Activated naive CD8-positive, alpha-beta T cell treated with anti-CD3 and anti-CD28 coated beads, Interleukin-2, amount 50 U/mL, for 16 hours (primary cell): ENCODE results near the gene ZC3H14.
A peak's percentile ranks its signal among the peaks of the same experiment; 100 is the strongest.
"Not testable (repeated sequence)": the region's sequence is repeated elsewhere in the genome, so short reads cannot be mapped to it uniquely, and the experiment has no call there.

Experiments
- DNase-seq: peaks from one replicate; pipeline ENCODE4 v3.0.0-alpha.2; 2020; ENCODE audit warnings: low read depth, low spot score

Gene ZC3H14, protein sequence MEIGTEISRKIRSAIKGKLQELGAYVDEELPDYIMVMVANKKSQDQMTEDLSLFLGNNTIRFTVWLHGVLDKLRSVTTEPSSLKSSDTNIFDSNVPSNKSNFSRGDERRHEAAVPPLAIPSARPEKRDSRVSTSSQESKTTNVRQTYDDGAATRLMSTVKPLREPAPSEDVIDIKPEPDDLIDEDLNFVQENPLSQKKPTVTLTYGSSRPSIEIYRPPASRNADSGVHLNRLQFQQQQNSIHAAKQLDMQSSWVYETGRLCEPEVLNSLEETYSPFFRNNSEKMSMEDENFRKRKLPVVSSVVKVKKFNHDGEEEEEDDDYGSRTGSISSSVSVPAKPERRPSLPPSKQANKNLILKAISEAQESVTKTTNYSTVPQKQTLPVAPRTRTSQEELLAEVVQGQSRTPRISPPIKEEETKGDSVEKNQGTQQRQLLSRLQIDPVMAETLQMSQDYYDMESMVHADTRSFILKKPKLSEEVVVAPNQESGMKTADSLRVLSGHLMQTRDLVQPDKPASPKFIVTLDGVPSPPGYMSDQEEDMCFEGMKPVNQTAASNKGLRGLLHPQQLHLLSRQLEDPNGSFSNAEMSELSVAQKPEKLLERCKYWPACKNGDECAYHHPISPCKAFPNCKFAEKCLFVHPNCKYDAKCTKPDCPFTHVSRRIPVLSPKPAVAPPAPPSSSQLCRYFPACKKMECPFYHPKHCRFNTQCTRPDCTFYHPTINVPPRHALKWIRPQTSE

DNA sequence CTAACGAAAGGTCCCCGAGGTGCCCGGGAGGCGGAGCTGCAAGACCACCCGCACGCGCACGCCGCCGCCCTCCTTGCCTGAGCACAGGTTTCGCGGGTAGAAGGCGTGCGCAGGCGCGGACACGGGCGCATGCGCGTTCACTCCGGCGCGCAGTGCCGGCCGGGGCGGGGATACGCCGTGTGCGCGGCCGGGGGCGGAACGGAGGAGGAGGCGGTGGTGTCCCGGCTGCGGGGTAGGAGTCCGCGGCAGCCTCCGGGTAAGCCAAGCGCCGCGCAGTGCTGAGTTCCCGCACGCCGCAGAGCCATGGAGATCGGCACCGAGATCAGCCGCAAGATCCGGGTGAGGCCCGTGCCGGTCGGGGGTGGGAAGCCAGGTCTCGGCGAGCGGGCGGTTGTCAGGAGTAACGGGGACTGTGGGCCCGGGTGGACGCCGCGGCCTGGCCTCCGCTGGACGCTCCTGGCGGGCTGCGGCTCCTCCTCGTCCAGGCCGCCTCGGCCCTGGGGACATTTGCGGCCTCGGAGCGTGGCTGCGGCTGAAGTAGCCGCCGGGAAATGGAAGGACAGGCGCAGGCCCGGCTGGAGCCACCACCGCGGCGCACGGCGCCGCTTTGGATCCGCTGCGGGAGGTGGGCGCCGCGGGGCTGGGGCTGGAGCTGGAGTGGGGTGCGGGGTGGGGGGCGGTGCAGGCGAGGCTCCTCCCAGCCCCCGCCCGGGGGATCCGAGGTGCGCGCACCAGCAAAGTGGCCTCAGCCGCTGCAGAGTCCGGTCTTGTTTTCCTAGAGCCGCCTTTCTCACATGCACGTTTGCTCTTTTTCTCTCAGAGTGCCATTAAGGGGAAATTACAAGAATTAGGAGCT lies at the start of gene ZC3H14:
TSS of gene ZC3H14 (plus strand) at position 207 of the 856 bp plus-strand sequence. CDS start at position 304, 97 bp downstream.
- DNase-seq = peak; percentile 76

GRCh38 chr14:88515499-88516221 lies 47.2 kb upstream of the ZC3H14 start:
- no peak for DNase-seq

GRCh38 chr14:88516861-88517357 lies 45.9 kb upstream of the ZC3H14 start:
- no peak for DNase-seq

DNA sequence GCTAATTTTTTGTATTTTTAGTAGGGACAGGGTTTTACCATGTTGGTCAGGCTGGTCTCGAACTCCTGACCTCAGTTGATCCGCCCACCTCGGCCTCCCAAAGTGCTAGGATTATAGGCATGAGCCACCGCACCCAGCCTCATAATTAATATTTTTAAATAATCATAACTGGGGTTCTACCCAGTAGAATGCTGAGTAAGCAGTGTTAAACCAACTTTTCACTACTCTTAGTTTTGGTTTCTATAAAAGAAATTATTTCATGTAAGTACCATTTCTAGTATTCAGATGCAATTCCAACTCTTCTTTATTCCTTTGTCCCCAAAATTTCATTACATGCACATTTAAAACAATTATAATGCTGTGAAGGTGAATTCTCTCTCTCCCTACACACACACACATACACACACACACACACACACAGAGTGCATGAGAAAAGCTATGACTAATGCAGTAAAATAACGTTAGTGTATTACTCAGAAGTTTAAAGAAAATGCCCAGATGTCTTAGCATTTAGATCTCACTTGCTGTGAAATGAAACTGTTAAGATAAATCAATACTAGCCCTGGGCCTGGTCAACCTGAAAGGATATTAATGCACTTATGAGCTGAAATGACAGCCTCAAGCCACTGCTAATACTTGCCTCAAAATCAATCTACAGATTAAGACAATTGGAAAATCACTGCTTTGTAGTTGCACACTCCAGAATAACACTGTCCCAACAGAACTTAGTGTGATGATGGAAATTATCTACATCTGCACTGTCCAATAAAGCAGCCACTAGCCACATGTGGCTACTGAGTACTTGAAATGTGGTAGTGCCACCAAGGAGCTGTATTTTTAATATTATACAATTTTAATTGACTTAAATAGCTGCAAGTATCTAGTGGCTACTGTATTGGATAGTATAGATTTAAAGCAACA lies 44.0 kb upstream of the ZC3H14 start:
- no peak for DNase-seq

GRCh38 chr14:88519907-88520306 lies 42.9 kb upstream of the ZC3H14 start:
- DNase-seq = no peak

- no peak for DNase-seq
Observed at GRCh38 chr14:88521818-88522217, 41.0 kb upstream of the ZC3H14 start.

GRCh38 chr14:88522393-88522792 lies 40.4 kb upstream of the ZC3H14 start:
- DNase-seq = no peak

DNA sequence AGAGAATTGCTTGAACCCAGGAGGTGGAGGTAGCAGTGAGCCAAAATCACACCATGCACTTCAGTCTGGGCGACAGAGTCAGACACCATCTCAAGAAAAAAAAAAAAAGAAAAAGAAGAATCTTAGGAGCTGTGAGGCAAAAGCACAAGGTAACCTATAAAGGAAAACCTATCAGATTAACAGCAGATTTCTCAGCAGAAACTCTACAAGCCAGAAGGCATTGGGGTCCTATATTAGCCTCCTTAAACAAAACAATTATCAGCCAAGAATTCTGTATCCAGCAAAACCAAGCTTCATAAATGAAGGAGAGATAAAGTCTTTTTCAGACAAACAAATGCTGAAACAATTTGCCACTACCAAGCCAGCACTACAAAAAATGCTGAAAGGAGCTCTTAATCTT lies 32.9 kb upstream of the ZC3H14 start:
- DNase-seq = not testable (repeated sequence)

GRCh38 chr14:88533064-88533602 lies 29.7 kb upstream of the ZC3H14 start:
- DNase-seq = no peak

DNA sequence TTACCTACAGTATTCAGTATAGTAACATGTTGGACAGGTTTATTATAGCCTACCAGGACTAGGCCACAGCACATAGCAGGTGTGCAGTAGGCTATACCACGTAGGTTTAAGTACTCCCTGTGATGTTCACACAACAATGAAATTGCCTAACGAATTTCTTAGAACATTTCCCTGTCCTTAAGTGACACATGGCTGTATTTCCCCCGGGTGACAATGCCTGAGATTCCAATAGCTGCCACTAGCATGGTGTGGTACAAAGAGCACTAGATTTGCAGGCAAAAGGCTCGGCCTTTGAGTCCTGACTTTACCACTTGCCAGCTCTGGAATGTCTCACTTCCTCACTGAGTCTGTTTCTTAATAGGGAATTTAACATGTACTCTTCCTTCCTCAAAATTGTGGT lies 27.7 kb upstream of the ZC3H14 start:
- DNase-seq = no peak

DNA sequence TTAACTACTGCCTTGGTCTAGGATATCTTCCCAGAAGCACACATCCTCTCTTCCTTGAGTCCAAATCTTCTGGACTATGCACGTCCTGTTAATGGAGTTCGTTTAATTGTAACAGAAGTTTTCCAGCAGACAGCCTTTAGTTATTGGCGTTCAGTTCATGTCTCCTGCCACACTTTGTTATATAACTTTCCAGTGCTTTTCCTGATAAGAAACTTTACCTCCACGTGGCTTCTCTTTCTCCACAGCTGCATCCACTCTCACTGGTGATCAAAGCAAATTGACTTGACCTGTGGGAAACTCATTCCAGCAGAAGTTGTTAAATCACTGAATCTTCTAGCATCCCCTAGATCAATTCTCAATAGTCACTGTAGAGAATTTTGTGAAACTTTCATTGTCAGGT lies 27.0 kb upstream of the ZC3H14 start:
- DNase-seq = no peak

GRCh38 chr14:88541324-88541723 lies 21.5 kb upstream of the ZC3H14 start:
- DNase-seq = no peak

- no peak for DNase-seq
Observed at GRCh38 chr14:88542857-88543795, 19.7 kb upstream of the ZC3H14 start.

- DNase-seq = no peak
Observed at GRCh38 chr14:88545256-88545655, 17.6 kb upstream of the ZC3H14 start.

- DNase-seq = no peak
Observed at GRCh38 chr14:88546621-88547385, 16.0 kb upstream of the ZC3H14 start.

DNA sequence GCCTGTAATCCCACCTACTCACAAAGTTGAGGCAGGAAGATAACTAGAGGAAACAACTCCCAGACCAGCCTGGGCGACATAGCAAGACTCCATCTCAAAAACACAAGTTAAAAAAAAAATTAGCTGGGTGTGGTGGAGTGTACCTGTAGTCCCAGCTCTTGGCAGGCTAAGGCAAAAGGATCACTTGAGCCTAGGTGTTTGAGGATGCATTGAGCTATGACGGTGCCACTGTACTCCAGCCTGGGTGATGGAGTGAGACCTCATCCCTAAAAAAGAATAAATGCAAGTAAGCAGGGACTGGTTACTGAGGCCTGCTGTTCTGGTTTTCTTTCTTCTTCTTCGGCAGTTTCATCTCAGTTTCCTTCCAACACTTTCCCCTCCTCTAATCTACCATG lies 15.5 kb upstream of the ZC3H14 start:
- DNase-seq = no peak

DNA sequence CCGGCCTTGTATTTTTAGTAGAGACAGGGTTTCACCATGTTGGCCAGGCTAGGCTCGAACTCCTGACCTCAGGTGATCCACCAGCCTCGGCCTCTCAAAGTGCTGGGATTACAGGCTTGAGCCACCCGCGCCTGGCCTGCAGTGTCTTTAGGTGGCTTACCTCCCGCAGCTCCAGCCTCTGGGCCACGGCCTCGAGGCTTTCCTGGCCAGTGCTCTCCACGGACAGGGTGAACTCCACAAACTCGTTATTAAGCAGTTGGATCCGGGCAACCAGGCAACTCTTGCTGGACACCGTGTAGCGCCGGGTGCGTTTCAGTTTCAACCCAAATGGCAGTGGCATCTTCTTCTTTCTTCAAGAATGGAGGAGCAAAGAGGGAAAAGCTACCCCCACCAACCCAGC lies 12.8 kb upstream of the ZC3H14 start:
- DNase-seq = no peak
